Gastrocnemius medialis (tissue), 4 donors: Measurements from ENCODE around the gene KLHL29.

Experiments
- POLR2A ChIP-seq, 2 donors: fragments of 450-650 bp; IDR thresholded peaks; one replicate each; pipeline ENCODE4 v1.6.1; 2017; ENCODE audit warnings: antibody characterized with exemption in 2 of 2, mild to moderate bottlenecking in 2 of 2, moderate library complexity in 2 of 2
- TF ChIP-seq, protein P1 (sequence below), 5 experiments: fragments of 450-650 bp in 3 of 5; fragments of 200-600 bp in 2 of 5; sonication (generic) in 2 of 5; IDR thresholded peaks in 4 of 5; conservative IDR thresholded peaks in 1 of 5; 1 replicate in 4 of 5; 2 replicates in 1 of 5; pipeline ENCODE4 v1.5.1; 2016 to 2019; ENCODE audit warnings: antibody characterized with exemption in 5 of 5, mild to moderate bottlenecking in 3 of 5, moderate library complexity in 3 of 5

DNA sequence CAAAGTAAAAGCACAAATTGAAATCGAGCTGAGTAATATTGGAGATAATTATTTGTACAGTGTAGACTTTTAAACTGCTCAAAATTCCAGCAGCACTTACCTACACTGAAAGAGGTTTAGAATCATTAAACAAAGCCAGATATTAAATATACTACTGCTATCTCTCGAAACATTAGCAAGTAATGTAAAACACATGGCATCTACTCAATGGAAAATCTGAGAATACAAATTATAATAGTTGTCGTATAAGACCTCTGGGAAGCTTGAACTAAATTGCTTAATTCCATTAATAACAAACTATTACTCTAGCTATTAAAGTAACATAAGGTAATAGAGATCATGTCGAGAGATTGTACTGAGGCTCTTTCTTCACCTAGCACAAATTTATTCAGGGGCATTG, 108.9 kb downstream of the KLHL29 start:
- TF ChIP-seq, protein P1, sequence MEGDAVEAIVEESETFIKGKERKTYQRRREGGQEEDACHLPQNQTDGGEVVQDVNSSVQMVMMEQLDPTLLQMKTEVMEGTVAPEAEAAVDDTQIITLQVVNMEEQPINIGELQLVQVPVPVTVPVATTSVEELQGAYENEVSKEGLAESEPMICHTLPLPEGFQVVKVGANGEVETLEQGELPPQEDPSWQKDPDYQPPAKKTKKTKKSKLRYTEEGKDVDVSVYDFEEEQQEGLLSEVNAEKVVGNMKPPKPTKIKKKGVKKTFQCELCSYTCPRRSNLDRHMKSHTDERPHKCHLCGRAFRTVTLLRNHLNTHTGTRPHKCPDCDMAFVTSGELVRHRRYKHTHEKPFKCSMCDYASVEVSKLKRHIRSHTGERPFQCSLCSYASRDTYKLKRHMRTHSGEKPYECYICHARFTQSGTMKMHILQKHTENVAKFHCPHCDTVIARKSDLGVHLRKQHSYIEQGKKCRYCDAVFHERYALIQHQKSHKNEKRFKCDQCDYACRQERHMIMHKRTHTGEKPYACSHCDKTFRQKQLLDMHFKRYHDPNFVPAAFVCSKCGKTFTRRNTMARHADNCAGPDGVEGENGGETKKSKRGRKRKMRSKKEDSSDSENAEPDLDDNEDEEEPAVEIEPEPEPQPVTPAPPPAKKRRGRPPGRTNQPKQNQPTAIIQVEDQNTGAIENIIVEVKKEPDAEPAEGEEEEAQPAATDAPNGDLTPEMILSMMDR (IDR thresholded peaks at IDR 0.05 in 4 of 5, conservative IDR thresholded peaks at IDR 0.05 in 1 of 5), result no peak
- no peak for TF ChIP-seq POLR2A (IDR thresholded peaks at IDR 0.05)
